ENCODE measurements around the gene NPFF.
A peak's percentile ranks its signal among the peaks of the same experiment; 100 is the strongest.

The NPFF gene

GRCh38 chr12:53495903-53496751, 11.2 kb downstream of the NPFF start:
- no peak overlapping the region for H3K4me3 ChIP-seq (ENCODE audit: low read length)
- no peak for TF ChIP-seq ZNF274 (IDR thresholded peaks at IDR 0.05; ENCODE audit: low read depth, low read length)

- H3K4me3 ChIP-seq (ENCODE audit: low read length), result peak overlapping the region; percentile 74; the same call in 1 of the 2 replicates
Measured at GRCh38 chr12:53493610-53494391, 13.5 kb downstream of the NPFF start.

GRCh38 chr12:53492830-53493609, 14.3 kb downstream of the NPFF start:
- TF ChIP-seq ZNF274 (IDR thresholded peaks at IDR 0.05; ENCODE audit: low read depth, low read length), result no peak
- peak overlapping the region; percentile 74 for H3K4me3 ChIP-seq (ENCODE audit: low read length)

More at GRCh38 chr12:53493610-53494391, 13.5 kb downstream of the NPFF start:
- TF ChIP-seq ZNF274 (IDR thresholded peaks at IDR 0.05; ENCODE audit: low read depth, low read length), result no peak

GRCh38 chr12:53492188-53492587, 15.1 kb downstream of the NPFF start:
- H3K4me3 ChIP-seq (ENCODE audit: low read length), result no peak overlapping the region

GRCh38 chr12:53489242-53489864, 17.9 kb downstream of the NPFF start:
- no peak overlapping the region for H3K4me3 ChIP-seq (ENCODE audit: low read length)
- no peak for TF ChIP-seq ZNF274 (IDR thresholded peaks at IDR 0.05; ENCODE audit: low read depth, low read length)

More at GRCh38 chr12:53492188-53492587, 15.1 kb downstream of the NPFF start:
- no peak for TF ChIP-seq ZNF274 (IDR thresholded peaks at IDR 0.05; ENCODE audit: low read depth, low read length)

- no peak for TF ChIP-seq ZNF274 (IDR thresholded peaks at IDR 0.05; ENCODE audit: low read depth, low read length)
- no peak overlapping the region for H3K4me3 ChIP-seq (ENCODE audit: low read length)
Measured at GRCh38 chr12:53486736-53487487, 20.4 kb downstream of the NPFF start.

- TF ChIP-seq ZNF274 (IDR thresholded peaks at IDR 0.05; ENCODE audit: low read depth, low read length), result no peak
Measured at GRCh38 chr12:53485955-53486735, 21.1 kb downstream of the NPFF start.

GRCh38 chr12:53484686-53485575, 22.4 kb downstream of the NPFF start:
- no peak overlapping the region for H3K4me3 ChIP-seq (ENCODE audit: low read length)
- no peak for TF ChIP-seq ZNF274 (IDR thresholded peaks at IDR 0.05; ENCODE audit: low read depth, low read length)

More at GRCh38 chr12:53485955-53486735, 21.1 kb downstream of the NPFF start:
- H3K4me3 ChIP-seq (ENCODE audit: low read length), result no peak overlapping the region

- H3K4me3 ChIP-seq (ENCODE audit: low read length), result no peak overlapping the region
- TF ChIP-seq ZNF274 (IDR thresholded peaks at IDR 0.05; ENCODE audit: low read depth, low read length), result no peak
Measured at GRCh38 chr12:53483979-53484377, 23.3 kb downstream of the NPFF start.

- H3K4me3 ChIP-seq (ENCODE audit: low read length), result no peak overlapping the region
- TF ChIP-seq ZNF274 (IDR thresholded peaks at IDR 0.05; ENCODE audit: low read depth, low read length), result no peak
Measured at GRCh38 chr12:53483225-53483978, 23.9 kb downstream of the NPFF start.

Data from GM08714 (cell line).